Measurements from ENCODE around the gene NPRL2.

NPRL2 gene

DNA sequence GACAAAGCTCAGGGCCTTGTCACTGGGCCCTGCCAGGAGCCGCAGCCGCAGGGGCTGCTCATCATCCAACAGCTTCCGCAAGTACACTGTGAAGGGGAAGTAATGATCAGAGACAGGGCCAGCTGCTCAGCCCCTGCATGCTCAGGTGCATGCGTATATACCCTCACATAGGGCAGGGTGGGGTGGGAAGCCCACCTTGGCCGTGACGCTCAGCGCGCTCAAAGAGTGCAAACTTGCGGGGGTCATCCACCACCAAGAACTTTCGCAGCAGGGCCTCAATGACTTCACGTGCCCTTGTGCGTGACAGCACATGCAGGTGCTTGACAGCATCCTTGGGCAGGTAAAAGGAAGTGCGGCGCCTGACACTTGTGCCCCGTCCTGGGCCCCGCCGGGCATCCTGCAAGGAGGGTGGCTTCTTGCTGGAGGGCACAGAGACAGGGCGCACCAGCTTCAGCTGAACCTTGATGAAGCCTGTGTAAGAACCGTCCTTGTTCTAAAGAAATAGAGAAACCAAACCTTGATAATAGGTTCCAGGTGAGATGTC, 19.1 kb downstream of the NPRL2 start:
- H2BK120ac ChIP-seq (ENCODE audit: insufficient read depth, low read length, poor library complexity): no peak overlapping the region
- no CpG with 5 or more reads among the region's 19 CpGs for WGBS (ENCODE audit: extremely low coverage, insufficient coverage, insufficient read length)

DNA sequence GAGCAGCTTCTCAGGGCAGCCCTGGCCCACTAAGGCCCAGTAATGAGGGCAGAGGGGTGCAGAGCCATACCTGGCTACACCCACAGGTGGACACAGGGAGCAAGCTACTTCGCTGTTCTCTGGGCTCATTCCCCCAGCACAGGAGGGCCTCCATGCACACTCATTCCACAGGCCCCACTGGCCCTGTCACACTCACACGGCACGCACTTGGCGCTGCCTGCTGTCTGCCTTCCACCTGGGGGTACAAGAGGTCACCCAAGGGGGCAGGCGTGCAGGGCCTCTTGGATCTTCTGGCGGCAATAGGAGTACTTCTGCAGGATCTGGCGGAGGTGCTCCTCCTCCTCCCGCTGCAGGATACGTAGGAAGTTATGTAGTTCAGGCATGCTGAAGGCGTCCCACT, 20.2 kb downstream of the NPRL2 start:
- no peak overlapping the region for H3K23ac ChIP-seq (ENCODE audit: low read length)
- WGBS (ENCODE audit: extremely low coverage, insufficient coverage, insufficient read length): no CpG with 5 or more reads among the region's 10 CpGs
- peaks cover 2 to 6% of the 10 kb centered on the region in 2 experiments for H3K4me1 ChIP-seq (ENCODE audit: control insufficient read depth in 1 of 2, insufficient read depth in 2 of 2, low read length in 2 of 2)
- H2AFZ ChIP-seq (ENCODE audit: insufficient read depth, low read length, poor library complexity): no peak overlapping the region
- H3K27me3 ChIP-seq (ENCODE audit: insufficient read depth, low read length): no peaks in the 10 kb centered on the region
- H2BK120ac ChIP-seq (ENCODE audit: insufficient read depth, low read length, poor library complexity): no peak overlapping the region
- H2AK5ac ChIP-seq (ENCODE audit: low read length): no peak overlapping the region
- peaks cover 3% of the 10 kb centered on the region for H3K79me1 ChIP-seq (ENCODE audit: low read length)
- no peak overlapping the region for H3K9ac ChIP-seq (ENCODE audit: low read length)
- no peaks in the 10 kb centered on the region for H3K9me3 ChIP-seq (ENCODE audit: insufficient read depth, low read depth, low read length)
- peaks cover 49 to 55% of the 10 kb centered on the region in 2 experiments for H3K36me3 ChIP-seq (ENCODE audit: control insufficient read depth in 1 of 2, insufficient read depth in 2 of 2, low read length in 2 of 2)
- no peak overlapping the region for H4K8ac ChIP-seq (ENCODE audit: low read depth, low read length)
- peaks cover 8% of the 10 kb centered on the region for H3K79me2 ChIP-seq (ENCODE audit: control insufficient read depth, insufficient read depth, low read length, poor library complexity)
- no peak overlapping the region for H3K27ac ChIP-seq (ENCODE audit: low read depth, low read length)
- H4K12ac ChIP-seq (ENCODE audit: low read depth, low read length): no peak overlapping the region
- H2BK12ac ChIP-seq (ENCODE audit: low read length): no peak overlapping the region
- no peak overlapping the region for H4K91ac ChIP-seq (ENCODE audit: low read depth, low read length)
- DNase-seq: no peak
- no peak overlapping the region for H3K4me2 ChIP-seq (ENCODE audit: low read length)
- no peak overlapping the region for H2BK5ac ChIP-seq (ENCODE audit: low read depth, low read length, poor library complexity)
- no peak overlapping the region for H3K18ac ChIP-seq (ENCODE audit: low read length)
- no peak overlapping the region for H3K14ac ChIP-seq (ENCODE audit: low read length)
- no peak overlapping the region for H3K4me3 ChIP-seq (ENCODE audit: low read depth, low read length)
- no peak overlapping the region for H3K4ac ChIP-seq (ENCODE audit: low read depth, low read length)

More for the DNA sequence above, 19.1 kb downstream of the NPRL2 start:
- H3K79me2 ChIP-seq (ENCODE audit: control insufficient read depth, insufficient read depth, low read length, poor library complexity): peaks cover 14% of the 10 kb centered on the region
- H2AFZ ChIP-seq (ENCODE audit: insufficient read depth, low read length, poor library complexity): no peak overlapping the region
- peaks cover 8 to 15% of the 10 kb centered on the region in 2 experiments for H3K4me1 ChIP-seq (ENCODE audit: control insufficient read depth in 1 of 2, insufficient read depth in 2 of 2, low read length in 2 of 2)
- H3K9me3 ChIP-seq (ENCODE audit: insufficient read depth, low read depth, low read length): no peaks in the 10 kb centered on the region
- H3K4me2 ChIP-seq (ENCODE audit: low read length): no peak overlapping the region
- H3K14ac ChIP-seq (ENCODE audit: low read length): no peak overlapping the region
- peak overlapping the region; percentile 16 for H3K4me3 ChIP-seq (ENCODE audit: low read depth, low read length)
- no peaks in the 10 kb centered on the region for H3K27me3 ChIP-seq (ENCODE audit: insufficient read depth, low read length)
- H3K18ac ChIP-seq (ENCODE audit: low read length): no peak overlapping the region
- H3K4ac ChIP-seq (ENCODE audit: low read depth, low read length): no peak overlapping the region
- no peak overlapping the region for H2BK12ac ChIP-seq (ENCODE audit: low read length)
- no peak overlapping the region for H2AK5ac ChIP-seq (ENCODE audit: low read length)
- H3K9ac ChIP-seq (ENCODE audit: low read length): no peak overlapping the region
- H3K27ac ChIP-seq (ENCODE audit: low read depth, low read length): no peak overlapping the region
- no peak for DNase-seq
- H4K91ac ChIP-seq (ENCODE audit: low read depth, low read length): no peak overlapping the region
- H4K12ac ChIP-seq (ENCODE audit: low read depth, low read length): no peak overlapping the region
- H2BK5ac ChIP-seq (ENCODE audit: low read depth, low read length, poor library complexity): no peak overlapping the region
- H3K23ac ChIP-seq (ENCODE audit: low read length): no peak overlapping the region
- H3K79me1 ChIP-seq (ENCODE audit: low read length): peaks cover 3% of the 10 kb centered on the region
- H3K36me3 ChIP-seq (ENCODE audit: control insufficient read depth in 1 of 2, insufficient read depth in 2 of 2, low read length in 2 of 2): peaks cover 39 to 47% of the 10 kb centered on the region in 2 experiments
- H4K8ac ChIP-seq (ENCODE audit: low read depth, low read length): no peak overlapping the region

DNA sequence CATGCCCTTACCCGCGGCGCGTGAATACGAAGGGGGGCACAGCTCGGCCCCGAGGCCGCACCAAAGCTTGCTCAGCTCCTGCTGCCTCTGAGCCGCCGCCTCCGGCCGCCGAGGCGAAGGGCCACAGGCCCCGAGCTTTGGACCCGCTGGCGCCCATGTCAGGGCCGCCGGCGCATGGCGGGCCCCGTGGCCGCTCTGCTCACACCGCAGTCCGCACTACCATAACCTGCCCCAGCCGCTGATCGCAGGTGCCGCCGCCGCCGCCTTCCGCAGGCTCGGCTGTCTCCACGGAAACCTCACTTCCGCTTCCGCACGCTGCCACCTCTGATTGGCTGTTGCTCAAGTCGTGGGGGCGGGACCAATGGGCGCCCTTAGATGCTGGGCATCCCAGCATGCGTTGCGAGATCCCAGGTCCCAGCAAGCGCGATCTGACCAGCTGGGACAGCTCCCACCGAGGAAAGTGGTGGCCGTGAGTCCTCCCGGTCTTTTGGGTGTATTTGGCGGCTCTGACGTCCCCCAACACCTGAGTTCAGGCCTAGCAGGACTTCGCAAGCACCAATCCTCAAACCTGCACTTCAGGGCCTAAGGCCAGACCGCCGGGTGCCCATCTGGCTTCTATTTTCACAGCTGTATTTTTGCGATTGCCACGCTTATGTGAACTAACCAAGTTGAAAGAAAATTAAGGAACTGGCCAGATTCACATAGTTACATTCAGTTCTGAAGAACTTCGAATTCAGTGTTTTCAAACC, 22.5 kb downstream of the NPRL2 start, which contains the start of gene TUSC2:
TUSC2 (minus strand) TSS at position 281 of the 749 bp plus-strand sequence; CDS start at position 157, 124 bp downstream.
- DNase-seq: peak; percentile 98 to 99
- H4K91ac ChIP-seq (ENCODE audit: low read depth, low read length): peak within 1 kb of the TSS; percentile 58
- H3K27me3 ChIP-seq (ENCODE audit: insufficient read depth, low read length): no peaks in the 10 kb centered on the region
- H3K27ac ChIP-seq (ENCODE audit: low read depth, low read length): peak within 1 kb of the TSS; percentile 66
- H4K8ac ChIP-seq (ENCODE audit: low read depth, low read length): peak within 1 kb of the TSS; percentile 87
- peaks cover 2 to 6% of the 10 kb centered on the region in 2 experiments for H3K4me1 ChIP-seq (ENCODE audit: control insufficient read depth in 1 of 2, insufficient read depth in 2 of 2, low read length in 2 of 2)
- H3K23ac ChIP-seq (ENCODE audit: low read length): no peak within 1 kb of the TSS
- no peak within 1 kb of the TSS for H2BK12ac ChIP-seq (ENCODE audit: low read length)
- H3K18ac ChIP-seq (ENCODE audit: low read length): peak within 1 kb of the TSS; percentile 56
- peak within 1 kb of the TSS; percentile 88 for H4K12ac ChIP-seq (ENCODE audit: low read depth, low read length)
- peak within 1 kb of the TSS; percentile 90 for H3K4ac ChIP-seq (ENCODE audit: low read depth, low read length)
- H2BK120ac ChIP-seq (ENCODE audit: insufficient read depth, low read length, poor library complexity): no peak within 1 kb of the TSS
- WGBS (ENCODE audit: extremely low coverage, insufficient coverage, insufficient read length): no CpG with 5 or more reads among the region's 55 CpGs
- H3K9me3 ChIP-seq (ENCODE audit: insufficient read depth, low read depth, low read length): peaks cover 1% of the 10 kb centered on the region
- peak within 1 kb of the TSS; percentile 96 for H3K4me3 ChIP-seq (ENCODE audit: low read depth, low read length)
- H3K79me1 ChIP-seq (ENCODE audit: low read length): peaks cover 3% of the 10 kb centered on the region
- peak within 1 kb of the TSS; percentile 4 for H2BK5ac ChIP-seq (ENCODE audit: low read depth, low read length, poor library complexity)
- peaks cover 4% of the 10 kb centered on the region for H3K79me2 ChIP-seq (ENCODE audit: control insufficient read depth, insufficient read depth, low read length, poor library complexity)
- peaks cover 47 to 50% of the 10 kb centered on the region in 2 experiments for H3K36me3 ChIP-seq (ENCODE audit: control insufficient read depth in 1 of 2, insufficient read depth in 2 of 2, low read length in 2 of 2)
- H2AK5ac ChIP-seq (ENCODE audit: low read length): peak within 1 kb of the TSS; percentile 73
- H3K4me2 ChIP-seq (ENCODE audit: low read length): peak within 1 kb of the TSS; percentile 98
- H3K9ac ChIP-seq (ENCODE audit: low read length): peak within 1 kb of the TSS; percentile 94
- H3K14ac ChIP-seq (ENCODE audit: low read length): peak within 1 kb of the TSS; percentile 43
- peak within 1 kb of the TSS; percentile 57 for H2AFZ ChIP-seq (ENCODE audit: insufficient read depth, low read length, poor library complexity)

DNA sequence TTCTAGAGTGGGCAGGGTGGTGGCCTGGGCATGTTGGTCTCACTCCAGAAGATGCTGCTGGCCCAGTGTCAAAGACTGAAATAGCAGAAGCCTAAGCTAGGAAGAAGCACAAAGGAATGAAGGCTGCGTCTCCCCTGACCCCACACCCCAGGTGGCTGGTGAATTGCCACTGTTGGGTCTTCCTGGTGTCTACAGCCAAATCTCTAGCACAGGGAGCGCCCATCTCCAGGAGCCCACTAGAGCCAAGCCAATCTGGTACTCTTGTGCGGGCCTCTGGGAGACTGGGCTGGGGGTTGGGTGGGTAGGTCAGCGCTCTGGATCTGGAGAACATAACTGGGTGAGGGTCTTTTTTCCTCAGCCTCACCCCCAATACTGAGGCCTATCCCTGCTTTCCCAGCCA, 23.4 kb downstream of the NPRL2 start:
- H2BK120ac ChIP-seq (ENCODE audit: insufficient read depth, low read length, poor library complexity): no peak overlapping the region
- H3K79me2 ChIP-seq (ENCODE audit: control insufficient read depth, insufficient read depth, low read length, poor library complexity): peaks cover 7% of the 10 kb centered on the region
- H4K91ac ChIP-seq (ENCODE audit: low read depth, low read length): no peak overlapping the region
- H4K8ac ChIP-seq (ENCODE audit: low read depth, low read length): peak overlapping the region; percentile 6
- WGBS (ENCODE audit: extremely low coverage, insufficient coverage, insufficient read length): no CpG with 5 or more reads among the region's 4 CpGs
- peak overlapping the region; percentile 96 for H3K4me3 ChIP-seq (ENCODE audit: low read depth, low read length)
- DNase-seq: no peak
- no peak overlapping the region for H2AK5ac ChIP-seq (ENCODE audit: low read length)
- peak overlapping the region; percentile 98 for H3K4me2 ChIP-seq (ENCODE audit: low read length)
- no peak overlapping the region for H3K23ac ChIP-seq (ENCODE audit: low read length)
- no peak overlapping the region for H2BK12ac ChIP-seq (ENCODE audit: low read length)
- no peak overlapping the region for H3K9ac ChIP-seq (ENCODE audit: low read length)
- H3K27me3 ChIP-seq (ENCODE audit: insufficient read depth, low read length): no peaks in the 10 kb centered on the region
- H3K79me1 ChIP-seq (ENCODE audit: low read length): peaks cover 7% of the 10 kb centered on the region
- H3K14ac ChIP-seq (ENCODE audit: low read length): no peak overlapping the region
- H3K27ac ChIP-seq (ENCODE audit: low read depth, low read length): no peak overlapping the region
- no peak overlapping the region for H4K12ac ChIP-seq (ENCODE audit: low read depth, low read length)
- no peak overlapping the region for H2BK5ac ChIP-seq (ENCODE audit: low read depth, low read length, poor library complexity)
- H3K4me1 ChIP-seq (ENCODE audit: control insufficient read depth in 1 of 2, insufficient read depth in 2 of 2, low read length in 2 of 2): peaks cover 11 to 16% of the 10 kb centered on the region in 2 experiments
- H2AFZ ChIP-seq (ENCODE audit: insufficient read depth, low read length, poor library complexity): no peak overlapping the region
- H3K9me3 ChIP-seq (ENCODE audit: insufficient read depth, low read depth, low read length): peaks cover 1% of the 10 kb centered on the region
- H3K18ac ChIP-seq (ENCODE audit: low read length): no peak overlapping the region
- H3K4ac ChIP-seq (ENCODE audit: low read depth, low read length): peak overlapping the region; percentile 90
- H3K36me3 ChIP-seq (ENCODE audit: control insufficient read depth in 1 of 2, insufficient read depth in 2 of 2, low read length in 2 of 2): peaks cover 43% of the 10 kb centered on the region in 2 experiments
